ENCODE measurements around the gene RFWD3.

The RFWD3 gene

DNA sequence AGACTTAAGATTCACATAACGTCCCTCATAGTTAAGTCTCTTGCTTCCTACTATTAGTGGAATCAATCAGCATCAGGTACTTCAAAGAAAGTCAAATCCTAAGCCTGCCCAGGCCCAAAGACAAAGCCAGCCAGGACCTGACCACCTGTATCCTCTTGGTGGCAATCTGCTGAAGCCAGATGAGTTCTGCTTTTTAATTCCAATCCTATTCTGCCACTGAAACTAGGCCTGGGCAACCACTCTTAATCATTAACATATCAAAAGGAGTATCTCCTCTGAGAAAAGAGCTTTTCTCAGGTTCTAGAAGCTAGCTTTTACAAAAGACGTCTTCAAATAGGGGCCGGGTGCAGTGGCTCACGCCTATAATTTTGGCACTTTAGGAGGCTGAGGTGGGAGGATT, 44.7 kb downstream of the RFWD3 start:
- no peak for DNase-seq

DNA sequence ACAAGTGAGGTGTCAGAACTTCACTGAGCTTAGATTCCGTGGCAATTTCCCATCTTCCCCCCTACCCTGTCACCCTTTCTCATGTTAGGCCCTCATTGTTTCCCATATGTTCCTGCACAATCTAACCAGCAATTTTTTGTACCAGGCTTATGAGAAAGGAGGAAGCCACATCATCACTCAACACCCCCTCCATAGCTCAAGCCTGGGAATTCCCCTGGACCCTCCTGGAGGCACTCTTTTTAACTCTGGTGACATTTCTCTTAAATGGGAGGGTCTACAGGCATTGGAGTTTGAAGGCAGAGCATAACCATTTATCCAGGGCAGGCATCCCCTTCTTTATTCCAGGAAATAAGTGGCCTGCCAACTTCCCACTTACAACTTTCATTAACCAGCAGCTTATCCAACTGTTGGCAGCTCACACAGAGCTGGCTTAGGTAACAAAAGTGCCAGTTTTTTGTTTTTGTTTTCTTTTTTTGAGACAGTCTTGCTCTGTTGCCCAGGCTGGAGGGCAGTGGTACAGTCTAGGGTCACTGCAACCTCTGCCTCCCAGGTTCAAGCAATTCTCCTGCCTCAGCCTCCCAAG, 49.4 kb downstream of the RFWD3 start:
- DNase-seq: no peak

DNA sequence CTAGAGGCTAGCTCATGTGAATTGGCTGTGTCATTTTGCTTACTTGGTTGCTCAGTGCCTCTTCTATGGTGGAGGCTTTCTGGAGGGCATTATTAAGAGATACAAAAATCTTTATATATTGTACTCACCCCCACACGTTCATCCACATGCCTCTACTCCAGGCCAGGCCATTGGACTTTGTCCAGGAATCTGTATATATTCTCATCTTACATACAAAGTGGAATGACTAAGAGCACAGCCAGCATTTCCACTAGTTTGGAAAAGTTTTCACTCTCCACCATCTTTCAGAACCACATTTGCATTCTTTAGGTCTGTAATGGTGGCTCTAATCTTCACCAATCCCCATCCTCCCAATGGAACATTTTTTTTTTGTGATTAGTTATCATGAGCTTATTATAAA, 55.0 kb downstream of the RFWD3 start:
- no peak for DNase-seq

DNA sequence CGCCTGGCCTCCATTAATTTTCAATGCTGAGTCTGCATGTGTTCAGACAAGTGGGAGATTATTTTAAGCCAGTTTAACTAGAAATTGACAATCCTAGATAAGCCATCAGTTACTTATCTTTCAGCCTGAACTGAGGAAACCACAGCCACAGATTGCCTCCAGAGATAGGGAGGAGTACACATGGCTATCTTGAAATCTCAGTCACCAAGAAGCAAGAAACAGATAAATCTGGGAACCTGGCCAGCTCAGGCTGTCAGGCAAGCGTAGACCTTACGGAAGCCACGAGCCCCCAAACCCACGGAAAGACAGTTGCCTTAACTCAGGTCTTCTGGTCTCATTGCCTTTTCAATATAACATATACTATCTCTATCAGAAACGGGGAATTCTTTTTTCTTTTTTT, 57.7 kb downstream of the RFWD3 start:
- DNase-seq: no peak

DNA sequence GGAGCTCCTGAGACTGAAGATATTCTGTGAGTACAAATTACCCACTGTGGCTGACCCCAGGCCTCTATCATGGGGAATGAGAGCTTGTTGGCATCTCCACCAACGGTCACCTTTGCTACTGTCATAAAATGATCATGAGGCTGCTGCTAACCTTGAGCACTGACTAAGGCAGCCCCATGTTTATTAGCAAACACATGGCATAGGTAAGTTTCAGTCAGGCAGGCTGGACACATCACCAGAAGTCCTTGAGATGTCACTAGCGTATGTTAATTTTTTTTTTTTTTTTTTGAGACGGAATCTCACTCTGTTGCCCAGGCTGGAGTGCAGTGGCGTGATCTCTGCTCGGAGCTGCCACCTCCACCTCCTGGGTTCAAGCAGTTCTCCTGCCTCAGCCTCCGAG, 58.3 kb downstream of the RFWD3 start:
- no peak for DNase-seq

GRCh38 chr16:74607962-74608356, 58.7 kb downstream of the RFWD3 start:
- DNase-seq: peak; percentile 40 to 72

DNA sequence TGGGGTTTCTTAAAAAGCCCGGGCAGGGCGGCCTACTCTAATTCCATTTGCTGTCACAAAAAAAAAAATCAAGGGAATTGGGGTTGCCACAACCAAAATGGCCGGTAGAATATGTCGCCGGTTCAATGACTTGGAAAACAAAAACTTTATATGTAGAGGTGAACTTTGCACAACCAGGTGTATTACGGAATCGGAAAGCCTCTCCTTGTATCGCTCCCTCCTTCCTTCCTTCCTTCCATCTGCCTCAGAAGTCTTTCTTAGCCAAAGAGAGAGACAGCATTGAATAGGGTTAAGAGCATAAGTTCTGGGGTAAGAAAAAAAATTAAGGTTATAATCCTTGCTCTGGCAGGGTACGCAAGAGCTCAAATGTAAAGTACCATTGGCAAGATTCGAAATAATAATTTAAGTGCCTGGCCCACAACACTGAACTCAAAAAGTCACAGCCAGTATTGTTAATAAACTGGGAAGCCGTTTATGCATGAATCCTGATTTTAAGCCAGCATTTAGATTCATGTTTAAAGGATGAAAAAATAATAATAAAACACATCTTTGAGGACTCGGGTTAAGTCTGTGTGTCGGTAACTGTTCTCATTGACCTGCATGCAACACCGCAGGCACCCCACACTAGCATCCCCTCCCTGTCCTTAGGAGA, 59.2 kb downstream of the RFWD3 start:
- no peak for DNase-seq

DNA sequence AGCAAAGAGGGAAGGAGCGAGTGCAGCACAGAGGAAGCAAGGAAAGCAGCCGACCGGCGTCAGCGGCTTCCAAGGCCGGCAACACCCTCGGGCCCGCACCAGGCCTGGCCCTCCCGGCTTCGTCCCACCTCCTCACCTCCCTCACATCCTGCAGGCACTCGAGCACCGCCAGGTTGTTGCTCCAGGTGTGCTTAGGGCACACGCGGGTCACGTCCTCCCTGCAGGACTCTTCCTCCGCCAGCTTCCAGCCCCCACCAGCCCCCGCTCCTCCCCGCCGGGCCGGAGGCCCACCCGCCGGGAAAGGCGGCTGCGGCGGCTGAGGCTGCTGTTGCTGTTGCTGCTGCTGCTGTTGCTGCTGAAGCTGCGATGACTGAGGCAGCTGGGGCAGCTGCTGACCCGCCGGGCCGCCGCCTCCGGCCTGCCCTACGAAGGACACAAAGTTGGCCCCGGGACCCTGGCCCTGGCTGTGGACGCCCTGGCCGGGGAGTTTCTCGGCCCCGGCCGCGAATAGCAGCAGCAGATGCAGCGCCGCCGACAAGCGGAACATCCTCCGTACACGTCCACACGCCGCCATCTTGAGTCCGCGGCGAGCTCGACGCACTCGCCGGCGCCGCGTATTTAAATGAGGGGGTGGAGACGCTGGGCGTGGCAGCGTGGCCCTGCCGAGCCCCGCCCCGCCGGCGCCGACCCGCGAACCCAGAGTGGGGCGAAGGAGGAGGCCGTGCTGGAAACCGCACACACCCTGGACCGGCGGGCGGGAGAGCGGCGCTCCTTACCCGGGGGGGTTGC, 60.0 kb downstream of the RFWD3 start, which contains the start of gene GLG1:
TSS of gene GLG1 (minus strand) at position 594 of the 789 bp plus-strand sequence. CDS start at position 574, 20 bp downstream.
- peak; percentile 86 to 93 for DNase-seq

GRCh38 chr16:74605746-74606520, 60.7 kb downstream of the RFWD3 start:
- DNase-seq: peak in 1 of 2 experiments; percentile 38

DNA sequence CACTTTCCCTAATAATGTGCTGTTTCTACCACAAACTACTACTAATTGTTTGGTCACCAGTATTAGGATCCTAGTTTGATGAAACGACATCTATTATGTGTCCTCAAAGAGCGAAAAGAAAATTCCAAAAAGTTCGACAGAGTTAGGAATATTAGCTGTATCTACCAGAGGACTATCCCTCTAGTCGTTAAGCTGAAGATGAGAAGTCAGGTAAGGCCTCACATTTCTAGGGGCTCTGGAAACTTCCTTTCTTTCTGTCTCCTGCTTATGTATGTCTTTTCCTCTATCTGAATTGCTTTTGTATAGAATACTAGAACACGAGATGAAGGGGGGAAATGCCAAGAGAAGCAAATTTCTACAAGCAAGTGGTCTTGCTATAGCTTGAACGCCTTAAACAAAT, 61.3 kb downstream of the RFWD3 start:
- DNase-seq: no peak

DNA sequence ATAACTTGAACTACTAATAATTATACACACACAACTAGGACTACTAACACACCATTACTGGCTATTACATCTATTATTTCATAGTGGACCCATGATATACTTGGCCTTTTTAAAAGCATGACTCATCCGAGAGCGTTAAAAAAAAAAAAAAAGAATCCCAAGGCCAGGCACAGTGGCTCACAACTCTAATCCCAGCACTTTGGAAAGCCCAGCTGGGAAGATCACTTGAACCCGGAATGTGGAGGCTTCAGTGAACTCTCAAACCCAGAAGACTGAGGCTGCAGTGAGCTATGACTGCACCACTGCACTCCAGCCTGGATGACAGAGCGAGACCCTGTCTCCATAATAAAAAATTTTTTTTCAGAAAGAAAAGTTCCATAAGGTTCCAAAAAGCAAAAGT, 62.8 kb downstream of the RFWD3 start:
- DNase-seq: no peak

GRCh38 chr16:74601126-74601871, 65.4 kb downstream of the RFWD3 start:
- DNase-seq: no peak

DNA sequence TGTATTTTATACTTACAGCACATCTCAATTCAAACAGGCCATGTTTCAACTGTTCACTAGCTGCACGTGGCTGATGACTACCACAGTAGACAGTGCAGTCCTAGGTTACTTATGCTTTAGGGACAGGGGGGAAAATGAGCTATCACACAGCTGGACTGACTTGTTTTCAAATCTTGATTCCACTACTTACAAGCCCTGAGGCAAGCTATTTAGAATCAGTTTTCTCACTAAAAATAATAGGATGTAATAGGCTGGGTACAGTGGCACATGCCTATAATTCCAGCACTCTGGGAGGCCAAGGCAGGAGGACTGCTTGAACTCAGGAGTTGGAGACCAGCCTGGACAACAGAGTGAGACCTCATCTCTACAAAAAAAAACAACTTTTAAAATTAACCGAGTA, 70.1 kb downstream of the RFWD3 start:
- no peak for DNase-seq

DNA sequence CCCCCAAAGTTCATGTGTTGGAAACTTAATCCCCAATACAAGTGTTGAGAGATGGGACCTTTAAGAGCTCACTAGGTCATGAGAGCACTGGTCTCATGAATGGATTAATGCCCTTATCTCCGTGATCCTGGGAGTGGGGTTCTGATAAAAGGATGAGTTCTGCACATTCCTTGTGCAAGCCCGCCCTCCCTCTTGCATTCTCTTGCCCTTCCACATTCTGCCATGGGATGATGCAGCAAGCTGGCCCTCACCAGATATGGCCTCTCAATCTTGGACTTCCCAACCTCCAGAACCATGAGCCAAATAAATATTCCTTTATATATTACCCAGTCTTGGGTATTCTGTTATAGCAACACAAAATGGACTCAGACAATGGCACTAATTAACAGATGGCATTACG, 73.8 kb downstream of the RFWD3 start:
- DNase-seq: no peak

GRCh38 chr16:74591876-74592650, 74.6 kb downstream of the RFWD3 start:
- no peak for DNase-seq

DNA sequence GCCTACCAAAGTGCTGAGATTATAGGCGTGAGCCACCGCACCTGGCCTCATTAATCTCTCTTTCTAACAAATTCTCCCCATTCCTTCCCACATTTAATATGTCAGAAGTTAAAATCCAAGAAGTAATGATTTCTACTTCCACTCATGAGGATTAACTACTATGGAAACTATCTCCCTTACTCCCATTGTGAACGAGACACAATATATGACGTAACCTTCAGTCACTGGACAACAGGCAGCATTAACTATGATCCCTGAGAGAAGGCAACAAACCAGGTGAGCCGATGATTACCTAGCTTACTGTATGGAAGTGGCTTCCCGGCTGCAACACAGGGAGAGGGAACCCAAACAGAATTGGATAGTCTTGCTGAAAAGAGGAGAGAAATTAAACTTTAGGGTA, 79.7 kb downstream of the RFWD3 start:
- no peak for DNase-seq

DNA sequence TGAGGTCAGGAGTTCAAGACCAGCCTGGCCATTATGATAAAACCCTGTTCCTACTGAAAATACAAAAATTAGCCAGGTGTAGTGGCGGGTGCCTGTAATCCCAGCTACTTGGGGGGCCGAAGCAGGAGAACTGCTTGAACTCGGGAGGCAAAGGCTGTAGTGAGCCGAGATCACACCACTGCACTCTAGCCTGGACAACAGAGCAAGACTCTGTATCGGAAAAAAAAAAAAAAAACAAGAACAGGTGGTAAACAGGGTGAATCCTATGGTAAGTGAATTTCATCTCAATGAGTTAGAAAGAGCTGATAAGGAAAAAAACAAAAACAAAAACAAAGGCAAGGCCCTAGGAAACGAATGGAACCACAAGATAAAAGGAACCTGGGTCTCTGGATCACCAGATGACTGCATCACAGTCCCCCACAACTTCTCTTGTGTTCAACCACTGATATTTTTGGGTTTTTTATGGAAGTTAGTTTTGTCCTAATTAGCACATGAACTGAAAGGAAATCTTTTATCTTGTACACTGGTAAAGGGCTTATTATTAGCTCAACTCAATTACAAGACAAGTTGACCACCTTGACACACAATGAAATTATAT, 80.7 kb downstream of the RFWD3 start:
- no peak for DNase-seq

DNA sequence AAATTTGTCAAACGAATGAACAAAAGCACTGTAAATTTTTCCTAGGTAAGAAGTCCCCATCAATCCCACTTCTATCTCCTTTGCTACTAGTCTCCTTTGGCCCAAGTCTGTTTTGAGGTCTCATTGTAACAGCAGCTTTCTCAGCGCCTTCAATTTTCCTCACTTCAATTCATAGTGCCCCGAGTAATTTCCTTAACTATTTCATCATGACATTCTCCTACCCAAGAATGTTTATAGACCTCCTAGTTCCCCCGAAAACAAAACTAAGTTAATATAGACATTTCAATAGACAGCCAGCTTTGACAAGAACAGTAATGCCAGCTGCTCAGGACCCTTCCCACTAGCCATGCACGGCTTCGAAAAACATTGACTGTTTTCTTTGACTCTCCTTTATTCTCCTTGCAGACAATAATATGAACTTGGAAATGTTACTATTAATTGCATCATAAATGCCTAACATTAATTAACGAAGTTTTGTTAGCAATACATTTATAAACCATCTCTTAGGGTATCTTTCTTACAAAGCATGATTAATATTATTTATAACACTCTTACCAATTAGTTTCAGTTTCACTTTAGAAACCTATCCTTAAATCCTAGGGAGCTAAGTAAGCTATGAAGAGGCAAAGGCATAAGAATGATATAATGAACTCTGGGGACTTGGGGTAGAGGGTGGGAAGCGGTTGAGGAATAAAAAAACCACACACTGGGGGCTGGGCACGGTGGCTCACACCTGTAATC, 82.6 kb downstream of the RFWD3 start:
- DNase-seq: no peak

- no peak for DNase-seq
These were observed 83.7 kb downstream of the RFWD3 start for GRCh38 chr16:74582970-74583369.

- no peak for DNase-seq
These were observed 85.8 kb downstream of the RFWD3 start for GRCh38 chr16:74580833-74581232.

GRCh38 chr16:74578838-74579237, 87.8 kb downstream of the RFWD3 start:
- no peak for DNase-seq

Data from NCI-H524 (cell line).